HG03045 (cell line): Measurements from ENCODE around the gene LRRC4.

ENCODE experiments used
- ATAC-seq: cut with Tn5 transposase; IDR thresholded peaks from one replicate; pipeline ENCODE4 v1.9.1; 2021; ENCODE audit warnings: mild to moderate bottlenecking, moderate library complexity; ENCODE audit not compliant: unreplicated experiment

Gene LRRC4

GRCh38 chr7:128030654-128031611 lies at the start of gene LRRC4:
Gene LRRC4 (minus strand): TSS chr7:128031437. CDS start chr7:128030640, 797 bp downstream.
- ATAC-seq: peak; percentile 40

- ATAC-seq: no peak
Observed at GRCh38 chr7:128080169-128080568, 48.9 kb upstream of the LRRC4 start.

- ATAC-seq: no peak
Observed at GRCh38 chr7:128078309-128078708, 47.1 kb upstream of the LRRC4 start.

GRCh38 chr7:128076796-128077271 lies 45.6 kb upstream of the LRRC4 start:
- ATAC-seq: no peak

- ATAC-seq: no peak
Observed at GRCh38 chr7:128076196-128076795, 45.1 kb upstream of the LRRC4 start.

- no peak for ATAC-seq
Observed at GRCh38 chr7:128075242-128076095, 44.2 kb upstream of the LRRC4 start.

GRCh38 chr7:128074736-128075135 lies 43.5 kb upstream of the LRRC4 start:
- no peak for ATAC-seq

GRCh38 chr7:128074336-128074735 lies 43.1 kb upstream of the LRRC4 start:
- ATAC-seq: no peak

GRCh38 chr7:128073671-128074310 lies 42.6 kb upstream of the LRRC4 start:
- ATAC-seq: no peak

- ATAC-seq: no peak
Observed at GRCh38 chr7:128071801-128072200, 40.6 kb upstream of the LRRC4 start.

- no peak for ATAC-seq
Observed at GRCh38 chr7:128071376-128071775, 40.1 kb upstream of the LRRC4 start.

GRCh38 chr7:128069373-128070364 lies 38.4 kb upstream of the LRRC4 start:
- no peak for ATAC-seq

GRCh38 chr7:128068785-128069184 lies 37.5 kb upstream of the LRRC4 start:
- no peak for ATAC-seq

GRCh38 chr7:128067983-128068382 lies 36.7 kb upstream of the LRRC4 start:
- no peak for ATAC-seq

- ATAC-seq: no peak
Observed at GRCh38 chr7:128066858-128067257, 35.6 kb upstream of the LRRC4 start.

GRCh38 chr7:128066395-128066794 lies 35.2 kb upstream of the LRRC4 start:
- ATAC-seq: no peak

- no peak for ATAC-seq
Observed at GRCh38 chr7:128065872-128066271, 34.6 kb upstream of the LRRC4 start.

GRCh38 chr7:128063088-128063487 lies 31.9 kb upstream of the LRRC4 start:
- no peak for ATAC-seq

GRCh38 chr7:128060018-128060417 lies 28.8 kb upstream of the LRRC4 start:
- no peak for ATAC-seq
